ENCODE data around the gene MMP15.

DNA sequence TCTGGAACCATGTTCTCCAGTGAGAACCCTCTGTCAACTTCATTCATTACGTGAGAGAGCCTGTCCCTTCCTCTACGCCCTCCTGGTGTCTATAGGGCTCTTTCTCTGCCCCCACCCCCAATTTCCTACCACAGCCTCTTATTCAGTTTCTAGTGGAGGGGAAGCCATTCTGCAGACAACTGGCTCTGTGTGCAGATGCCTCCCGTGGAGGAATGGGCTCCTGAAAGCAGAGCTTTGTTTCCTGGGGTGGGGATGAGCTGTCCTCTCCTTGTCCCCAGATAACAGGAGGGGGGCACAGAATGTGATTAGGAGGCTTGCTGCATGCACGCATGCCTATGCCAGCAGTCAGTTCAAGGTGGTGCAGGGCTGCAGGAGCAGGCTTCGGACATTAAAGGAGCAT is 31.6 kb downstream of the MMP15 start:
- TF ChIP-seq, protein P1, sequence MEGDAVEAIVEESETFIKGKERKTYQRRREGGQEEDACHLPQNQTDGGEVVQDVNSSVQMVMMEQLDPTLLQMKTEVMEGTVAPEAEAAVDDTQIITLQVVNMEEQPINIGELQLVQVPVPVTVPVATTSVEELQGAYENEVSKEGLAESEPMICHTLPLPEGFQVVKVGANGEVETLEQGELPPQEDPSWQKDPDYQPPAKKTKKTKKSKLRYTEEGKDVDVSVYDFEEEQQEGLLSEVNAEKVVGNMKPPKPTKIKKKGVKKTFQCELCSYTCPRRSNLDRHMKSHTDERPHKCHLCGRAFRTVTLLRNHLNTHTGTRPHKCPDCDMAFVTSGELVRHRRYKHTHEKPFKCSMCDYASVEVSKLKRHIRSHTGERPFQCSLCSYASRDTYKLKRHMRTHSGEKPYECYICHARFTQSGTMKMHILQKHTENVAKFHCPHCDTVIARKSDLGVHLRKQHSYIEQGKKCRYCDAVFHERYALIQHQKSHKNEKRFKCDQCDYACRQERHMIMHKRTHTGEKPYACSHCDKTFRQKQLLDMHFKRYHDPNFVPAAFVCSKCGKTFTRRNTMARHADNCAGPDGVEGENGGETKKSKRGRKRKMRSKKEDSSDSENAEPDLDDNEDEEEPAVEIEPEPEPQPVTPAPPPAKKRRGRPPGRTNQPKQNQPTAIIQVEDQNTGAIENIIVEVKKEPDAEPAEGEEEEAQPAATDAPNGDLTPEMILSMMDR (IDR thresholded peaks at IDR 0.05; ENCODE audit: low read length), result no peak
- no peak for TF ChIP-seq EZH2 (IDR thresholded peaks at IDR 0.05; ENCODE audit: borderline replicate concordance, low read length)
